NCI-H748 treated with DMSO at 0.1 percent for 48 hours (cell line): Measurements from ENCODE around the gene PRSS12.

ENCODE experiments used
- DNase-seq: peaks from one replicate; lab custom pipeline; 2025; lab: John Stamatoyannopoulos, UW

Gene PRSS12

DNA sequence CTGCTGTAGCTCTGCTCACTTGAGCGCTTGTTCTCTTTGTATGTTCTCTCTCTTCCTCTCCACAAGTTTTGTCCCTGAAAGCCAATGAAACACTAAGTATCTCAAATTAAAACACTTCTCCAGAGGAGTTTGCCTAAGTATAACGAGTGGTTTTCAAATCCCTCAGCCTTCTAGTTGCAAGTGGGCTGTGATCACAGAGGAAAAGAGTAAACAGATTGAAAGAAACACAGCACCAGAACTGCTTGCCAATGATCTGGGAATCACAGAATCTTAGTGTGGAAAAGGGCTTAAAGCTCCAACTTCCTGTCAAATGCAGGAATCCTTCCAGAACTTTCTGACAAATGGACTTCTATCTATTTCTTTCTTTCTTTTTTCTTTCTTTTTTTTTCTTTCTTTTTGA, 4.8 kb upstream of the PRSS12 start:
- no peak for DNase-seq

DNA sequence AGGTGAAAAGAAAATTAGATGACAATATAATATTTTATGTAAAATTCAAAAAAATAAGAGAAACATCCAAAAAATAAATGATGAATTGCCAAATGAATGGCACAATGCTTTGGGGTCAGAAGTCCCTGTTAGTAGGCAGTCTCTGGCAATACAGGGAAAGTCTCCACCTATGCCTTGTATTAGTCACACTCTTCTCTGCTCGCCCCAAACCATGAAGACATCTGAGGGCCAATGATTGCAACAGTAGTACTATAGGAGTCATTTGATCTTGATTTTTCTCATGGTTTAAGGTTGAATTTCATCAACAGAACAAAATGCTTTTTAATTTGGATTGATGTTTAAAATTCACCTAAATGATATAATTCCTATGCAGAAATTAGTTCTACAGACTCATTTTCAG, 3.9 kb upstream of the PRSS12 start:
- no peak for DNase-seq

DNA sequence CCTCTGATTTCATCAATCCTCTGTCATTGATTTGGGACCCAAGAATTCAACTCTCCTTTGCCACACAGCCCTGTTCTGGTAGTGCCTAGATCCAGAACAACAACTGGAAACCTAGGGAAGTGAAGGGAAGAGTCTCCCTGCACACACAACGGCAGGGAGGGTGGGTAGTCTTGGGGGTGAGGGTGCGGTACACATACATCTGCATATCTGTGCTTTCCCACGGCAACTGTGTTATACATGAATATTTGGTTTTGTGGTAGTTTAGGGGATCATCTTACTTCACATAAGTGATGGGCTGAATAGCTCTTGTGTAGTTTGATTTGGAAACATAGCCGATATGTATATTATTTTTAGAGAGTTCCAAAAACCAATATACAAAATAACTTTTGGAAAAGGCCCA, 3.3 kb upstream of the PRSS12 start:
- DNase-seq, result no peak

DNA sequence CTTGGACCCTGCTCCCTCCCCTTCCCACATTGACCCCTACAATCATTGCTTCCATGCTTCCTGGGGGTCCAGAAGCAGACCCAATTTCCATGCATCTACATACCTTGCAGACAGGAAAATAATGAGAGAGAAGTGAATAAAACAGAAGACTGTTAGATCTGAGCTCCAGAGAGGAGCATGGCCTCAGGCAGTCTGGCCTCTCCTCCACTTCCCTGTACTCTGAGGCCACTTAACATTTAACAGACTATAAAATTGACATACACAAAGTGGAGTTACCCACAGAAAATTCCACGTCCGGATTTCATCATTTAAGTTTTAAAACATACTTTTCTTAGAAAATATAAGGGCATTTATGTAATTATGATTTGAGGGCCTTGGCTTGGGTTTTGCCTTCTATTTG, 2.1 kb upstream of the PRSS12 start:
- DNase-seq, result no peak

DNA sequence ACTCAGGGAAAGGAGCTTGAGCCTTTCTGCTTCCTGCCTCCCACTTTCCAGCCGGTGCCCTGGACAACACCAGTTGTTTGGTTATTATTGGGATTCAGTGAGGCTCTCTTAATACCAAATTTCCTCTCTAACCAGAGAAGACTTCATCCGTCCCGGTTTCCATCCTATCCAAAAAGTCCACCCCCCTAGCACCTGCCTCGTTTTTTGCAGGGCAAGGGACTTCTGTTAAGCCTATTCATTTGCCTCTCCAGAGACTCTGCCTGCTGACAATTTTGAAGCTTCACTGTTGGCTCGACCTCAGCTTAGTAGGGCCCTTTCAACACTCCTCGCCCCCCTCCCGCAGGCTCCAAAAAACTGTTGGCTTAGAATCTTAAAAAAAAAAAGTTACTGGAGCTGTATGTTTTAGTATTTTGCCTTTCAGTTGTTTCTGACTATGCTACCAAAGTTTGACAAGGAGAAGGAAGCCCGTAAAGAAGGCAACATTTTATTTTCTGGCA, 779 bp upstream of the PRSS12 start:
- DNase-seq, result no peak

DNA sequence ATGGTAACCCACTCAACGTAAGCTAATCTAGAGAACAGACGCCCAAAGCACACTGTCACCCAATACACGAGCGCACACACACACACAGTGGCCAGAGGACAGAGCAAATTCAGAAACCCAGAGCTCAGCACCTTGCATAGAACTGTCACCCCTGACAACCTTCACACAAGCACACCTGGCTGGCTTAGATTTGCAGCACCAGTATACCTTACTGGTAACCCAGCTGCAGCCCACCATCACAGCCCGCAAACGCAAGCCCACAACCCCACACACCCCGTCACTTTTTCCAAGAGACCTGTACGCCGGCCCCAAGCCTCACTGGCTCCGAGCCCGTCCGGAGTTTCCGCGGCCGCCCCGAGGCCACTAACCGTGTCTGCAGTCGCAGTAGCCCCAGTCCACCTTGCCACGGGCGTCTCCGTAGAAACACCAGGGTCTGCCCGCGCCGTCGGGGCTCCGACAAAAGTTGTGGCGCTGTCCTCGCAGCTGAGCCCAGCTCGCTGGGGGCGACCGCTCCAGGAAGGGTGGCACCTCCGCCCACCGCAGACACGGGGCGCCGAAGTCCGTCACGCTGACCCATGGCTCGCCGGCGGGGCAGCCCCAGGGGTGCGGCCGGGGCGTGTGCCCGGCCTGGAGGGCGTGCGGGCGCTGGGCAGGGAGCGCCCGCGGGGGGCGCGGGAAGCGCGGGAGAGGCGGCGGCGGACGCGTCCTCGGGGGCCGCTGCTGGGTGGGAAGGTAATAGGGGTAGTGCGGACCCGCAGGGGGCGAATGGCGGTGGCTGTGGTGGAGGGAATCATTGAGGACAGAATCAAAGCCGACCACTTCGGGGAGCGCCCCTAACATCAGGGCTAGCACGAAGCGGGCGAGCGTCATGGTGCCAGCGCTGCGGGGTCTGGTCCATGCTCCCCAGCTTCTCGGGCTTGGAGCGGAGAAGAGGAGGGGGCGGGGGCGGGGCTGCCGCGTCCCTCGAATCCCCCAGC, 664 bp downstream of the PRSS12 start:
- peak; percentile 27 for DNase-seq

DNA sequence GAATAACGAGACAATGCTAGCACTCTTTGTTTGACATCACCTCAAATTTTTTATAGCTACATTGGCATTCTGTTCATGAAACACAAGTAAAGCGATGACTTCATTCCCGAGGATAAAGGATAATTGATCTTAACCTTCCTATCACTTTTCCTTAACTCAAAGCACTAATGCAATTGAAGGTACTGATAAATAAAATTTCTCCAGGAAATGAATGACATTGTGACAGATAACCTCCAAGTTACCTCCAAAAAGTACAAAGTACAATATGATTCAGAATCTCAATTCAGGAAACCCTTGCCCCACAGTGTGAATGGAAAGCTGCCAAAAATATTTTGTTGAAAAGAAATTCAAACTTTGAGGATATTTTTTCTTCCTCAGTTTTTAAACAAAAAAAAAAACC, 1.8 kb downstream of the PRSS12 start:
- DNase-seq, result no peak

DNA sequence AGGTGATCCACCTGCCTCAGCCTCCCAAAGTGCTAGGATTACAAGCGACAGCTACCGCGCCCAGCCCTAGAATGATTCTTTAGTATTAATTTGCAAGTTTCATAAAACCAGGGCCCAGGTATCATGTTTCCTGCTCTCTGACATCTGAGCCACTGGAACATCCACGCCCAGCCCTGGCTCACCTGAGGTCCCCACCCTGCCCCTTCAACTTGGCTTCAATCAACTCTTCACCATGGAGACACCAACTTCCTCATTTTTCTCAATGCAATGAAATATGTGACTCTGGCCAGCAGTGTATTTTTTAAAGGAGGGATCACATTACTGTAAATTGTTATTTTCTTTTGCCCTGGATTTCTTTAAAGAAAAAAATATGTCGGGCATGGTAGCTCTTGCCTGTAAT, 3.9 kb downstream of the PRSS12 start:
- no peak for DNase-seq

DNA sequence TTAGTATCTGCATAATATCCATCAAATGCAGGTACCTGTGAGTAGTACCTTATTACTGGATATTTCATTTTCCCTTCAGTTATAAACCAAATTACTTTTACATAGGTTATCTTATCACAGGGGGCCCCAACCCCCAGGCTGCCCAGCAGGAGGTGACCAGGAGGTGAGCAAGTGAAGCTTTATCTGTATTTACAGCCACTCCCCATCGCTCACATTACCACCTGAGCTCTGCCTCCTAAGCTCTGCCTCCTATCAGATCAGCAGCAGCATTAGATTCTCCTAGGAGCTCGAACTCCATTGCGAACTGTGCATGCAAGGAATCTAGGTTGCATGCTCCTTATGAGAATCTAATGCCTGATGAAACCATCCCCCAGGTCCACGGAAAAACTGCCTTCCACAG, 6.3 kb downstream of the PRSS12 start:
- DNase-seq, result no peak

DNA sequence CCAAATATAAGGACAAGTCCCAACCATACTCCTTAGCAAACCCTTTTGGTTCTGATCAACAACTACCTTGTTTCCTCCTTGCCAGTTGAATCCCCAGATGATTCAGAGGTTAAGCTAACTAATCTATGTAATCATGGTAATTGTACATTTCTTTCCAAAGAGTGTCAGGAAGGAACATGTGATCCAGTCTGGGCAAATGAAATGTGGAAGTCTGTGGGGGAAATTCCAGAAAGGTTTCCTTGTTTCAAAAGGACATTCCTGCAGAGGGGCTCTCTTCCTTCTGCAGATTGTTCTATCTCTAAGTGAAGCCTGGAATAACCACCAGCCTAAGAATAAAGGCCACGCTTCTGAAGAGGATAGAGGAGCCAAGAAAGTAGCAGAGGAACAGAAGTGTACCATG, 7.0 kb downstream of the PRSS12 start:
- DNase-seq, result no peak

DNA sequence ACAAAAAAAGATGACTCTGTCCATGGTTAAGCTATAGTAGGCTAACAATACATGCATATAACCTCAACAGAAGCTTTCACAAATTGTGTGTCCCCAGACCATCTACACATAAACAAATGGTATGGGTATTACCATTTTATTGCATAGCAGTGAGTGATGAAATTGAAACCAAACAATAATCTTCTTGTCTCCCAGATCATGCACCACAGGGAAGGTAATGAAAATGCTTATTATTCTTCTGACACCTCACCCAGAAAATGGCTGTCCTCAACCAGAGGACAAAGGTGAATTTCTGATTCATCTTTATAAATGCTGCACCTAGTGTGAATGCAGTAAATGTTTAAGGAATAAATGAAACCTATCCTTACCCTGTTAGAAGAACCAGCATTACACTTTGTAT, 8.0 kb downstream of the PRSS12 start:
- DNase-seq, result no peak

DNA sequence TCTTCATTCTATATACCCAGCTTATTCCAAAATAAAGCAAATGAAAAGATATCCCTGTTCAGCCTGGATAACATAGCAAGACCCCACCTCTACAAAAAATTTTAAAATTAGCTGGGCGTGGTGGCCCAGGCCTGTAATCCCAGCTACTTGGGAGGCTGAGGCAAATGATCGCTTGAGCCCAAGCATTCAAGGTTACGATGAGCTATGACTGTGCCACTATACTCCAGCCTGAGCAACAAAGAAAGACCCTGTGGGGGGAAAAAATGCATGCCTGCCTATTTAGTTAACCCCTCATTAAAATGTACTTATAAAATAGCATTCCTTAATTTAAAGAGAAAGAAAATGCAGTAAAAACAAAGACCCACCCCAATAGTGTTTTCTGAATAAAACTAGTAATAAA, 9.3 kb downstream of the PRSS12 start:
- no peak for DNase-seq

DNA sequence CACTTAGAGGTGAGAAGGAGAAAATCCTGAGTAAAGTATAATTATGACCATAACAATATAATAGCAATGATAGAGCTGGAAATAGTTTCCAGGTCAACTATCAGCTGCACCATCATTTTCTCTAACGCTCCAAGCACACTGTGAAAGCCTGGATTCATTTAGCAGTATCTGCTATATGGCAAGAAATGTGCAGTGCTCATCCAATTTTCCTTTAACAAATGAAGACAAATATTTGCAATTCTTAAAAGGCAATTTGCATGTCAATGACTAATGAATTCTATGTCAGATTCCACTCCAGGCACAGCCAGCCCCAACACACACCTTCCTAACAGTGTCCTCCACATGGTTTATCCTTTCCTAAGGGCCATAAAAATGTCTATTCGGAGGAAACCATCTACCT, 12.7 kb downstream of the PRSS12 start:
- DNase-seq, result no peak

DNA sequence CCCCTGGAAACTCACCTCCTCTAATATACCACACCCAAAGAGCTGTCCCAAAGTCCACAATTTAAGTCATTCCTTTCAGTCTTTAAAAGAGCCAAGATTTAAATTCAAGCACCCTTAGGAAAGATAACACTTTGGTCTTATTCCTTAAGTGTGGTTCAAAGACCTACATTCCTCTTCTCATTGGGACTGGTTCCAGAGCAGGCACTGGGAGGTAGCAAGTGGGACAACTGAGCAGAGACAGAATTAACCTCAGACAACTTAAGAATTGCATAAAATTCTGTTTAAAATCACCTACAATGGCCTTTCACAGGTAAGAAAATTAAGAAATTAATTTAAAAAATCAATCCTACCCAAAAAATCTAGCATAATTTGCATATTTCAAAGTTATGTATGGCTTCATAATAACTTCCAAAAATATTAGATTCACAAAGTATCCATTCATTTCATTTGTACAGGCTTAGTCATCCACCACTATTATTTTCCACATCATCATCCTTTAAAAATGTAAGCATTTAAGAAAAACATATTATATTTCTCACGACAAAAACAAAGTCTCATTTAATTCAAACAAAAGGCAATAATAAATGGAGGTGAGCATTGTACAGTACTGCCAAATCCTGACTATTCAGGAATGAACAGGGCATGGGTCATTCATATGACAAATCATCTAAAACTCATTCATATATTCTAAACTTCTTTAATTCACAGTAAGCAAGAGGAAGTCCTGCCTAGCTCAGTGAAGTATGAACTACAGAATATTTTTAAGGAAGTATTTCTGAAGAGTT, 13.6 kb downstream of the PRSS12 start:
- DNase-seq, result no peak

DNA sequence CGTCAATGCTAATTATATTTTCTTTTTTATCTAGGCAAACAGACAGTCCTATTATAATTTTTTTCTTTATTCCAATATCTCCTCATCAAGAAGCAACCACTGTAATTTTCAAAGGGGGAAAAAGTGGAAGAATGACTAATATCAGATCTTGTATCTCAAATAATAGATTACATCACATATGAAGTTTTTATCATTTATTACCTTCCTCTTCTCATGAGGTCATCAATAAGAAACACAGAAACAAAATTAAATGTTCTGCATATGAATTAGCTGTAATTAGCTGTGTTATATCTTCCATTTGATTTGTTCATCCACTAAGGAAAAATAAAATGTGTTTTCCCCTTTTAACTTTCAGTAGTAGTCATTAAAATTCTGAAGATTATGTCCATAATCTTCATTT, 14.3 kb downstream of the PRSS12 start:
- DNase-seq, result no peak

DNA sequence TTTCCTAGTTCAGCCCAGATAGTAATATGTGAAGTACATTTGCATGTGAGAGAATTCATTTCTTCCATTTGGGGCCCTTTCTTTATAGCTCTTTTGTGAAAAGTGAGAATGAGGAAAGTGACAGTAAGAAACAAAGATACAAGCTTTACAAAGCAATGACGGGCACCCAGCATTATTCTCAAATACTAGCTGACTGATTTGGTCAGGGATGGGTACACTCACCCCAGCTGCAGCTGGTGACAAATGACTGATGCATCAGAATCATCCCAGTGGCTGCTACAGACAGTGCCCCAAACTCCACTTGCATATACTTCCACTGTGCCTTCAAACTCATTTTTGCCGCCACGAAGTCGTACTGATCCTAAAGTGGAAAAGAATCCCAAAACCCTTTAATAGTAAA, 14.8 kb downstream of the PRSS12 start:
- no peak for DNase-seq

DNA sequence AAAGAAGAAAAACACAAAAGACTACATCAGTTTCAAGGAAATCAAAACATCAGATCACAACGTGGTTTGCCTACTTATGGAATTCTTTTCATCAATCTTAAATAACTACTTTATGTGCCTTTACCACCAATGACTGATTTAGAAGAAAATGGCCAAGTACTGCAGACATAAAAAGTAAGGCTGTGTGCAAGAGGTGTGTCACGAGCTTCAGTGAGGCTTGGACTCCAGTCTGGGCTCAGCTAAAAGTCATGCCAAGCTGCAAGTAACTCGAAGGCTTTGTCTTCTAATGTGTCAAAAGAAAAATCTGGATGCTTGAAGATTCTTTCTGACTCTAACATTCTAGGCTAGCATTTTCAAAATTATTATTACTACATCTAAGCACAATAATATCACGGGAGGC, 17.0 kb downstream of the PRSS12 start:
- no peak for DNase-seq

DNA sequence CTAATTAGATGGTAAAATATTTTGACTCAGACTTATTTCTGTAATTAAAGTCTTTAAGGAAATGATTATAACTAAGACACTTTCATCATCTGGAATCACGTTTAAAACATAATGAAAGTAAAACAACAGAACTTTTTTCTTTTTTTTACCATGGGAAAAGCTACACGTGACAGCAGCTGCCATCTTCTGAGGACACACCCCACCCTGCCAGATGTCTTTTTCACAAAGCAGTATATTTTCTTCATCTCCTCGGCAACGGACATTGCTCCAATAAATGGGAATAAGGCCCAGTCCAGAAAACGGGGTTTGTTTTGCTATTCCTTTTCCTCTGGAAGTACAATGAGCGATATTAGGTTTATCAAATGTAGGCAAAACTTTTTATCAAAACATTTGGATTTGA, 17.5 kb downstream of the PRSS12 start:
- DNase-seq, result no peak

DNA sequence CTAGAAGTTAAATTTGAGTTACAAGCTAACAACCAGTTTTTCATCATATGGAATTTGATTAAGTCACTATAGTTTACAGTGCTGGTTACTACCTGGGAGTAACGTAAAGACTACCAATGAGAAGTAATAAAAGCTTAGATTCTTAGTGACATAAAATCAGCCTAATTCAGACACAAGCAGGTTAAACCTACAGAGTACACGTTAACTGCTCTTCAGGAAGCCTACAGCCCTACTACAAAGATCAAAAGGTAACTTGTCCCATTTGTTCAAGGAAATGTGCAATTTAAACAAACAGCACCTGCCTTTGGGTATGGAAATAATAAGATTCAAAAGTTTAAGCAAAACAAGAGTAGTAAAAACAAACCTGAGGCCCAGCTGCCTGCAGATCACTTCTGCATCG, 21.5 kb downstream of the PRSS12 start:
- no peak for DNase-seq

DNA sequence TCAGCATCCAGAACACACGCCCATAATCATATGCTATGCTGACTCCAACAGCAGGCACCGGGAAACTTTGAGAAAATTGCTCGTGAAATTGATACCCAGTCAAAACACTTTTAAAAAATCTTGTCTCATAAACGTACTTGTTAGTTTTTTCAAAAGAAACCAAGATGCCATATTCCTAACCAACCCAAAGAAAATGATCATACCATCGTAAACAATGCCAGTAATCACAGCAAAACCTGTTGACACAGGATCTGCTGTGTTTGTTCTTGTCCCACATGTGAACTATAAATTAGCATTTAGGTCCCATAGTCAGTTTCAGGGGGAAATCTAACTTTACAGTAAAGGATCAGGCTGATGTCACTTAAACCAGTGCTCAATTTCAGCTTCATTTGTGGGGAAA, 23.0 kb downstream of the PRSS12 start:
- no peak for DNase-seq

DNA sequence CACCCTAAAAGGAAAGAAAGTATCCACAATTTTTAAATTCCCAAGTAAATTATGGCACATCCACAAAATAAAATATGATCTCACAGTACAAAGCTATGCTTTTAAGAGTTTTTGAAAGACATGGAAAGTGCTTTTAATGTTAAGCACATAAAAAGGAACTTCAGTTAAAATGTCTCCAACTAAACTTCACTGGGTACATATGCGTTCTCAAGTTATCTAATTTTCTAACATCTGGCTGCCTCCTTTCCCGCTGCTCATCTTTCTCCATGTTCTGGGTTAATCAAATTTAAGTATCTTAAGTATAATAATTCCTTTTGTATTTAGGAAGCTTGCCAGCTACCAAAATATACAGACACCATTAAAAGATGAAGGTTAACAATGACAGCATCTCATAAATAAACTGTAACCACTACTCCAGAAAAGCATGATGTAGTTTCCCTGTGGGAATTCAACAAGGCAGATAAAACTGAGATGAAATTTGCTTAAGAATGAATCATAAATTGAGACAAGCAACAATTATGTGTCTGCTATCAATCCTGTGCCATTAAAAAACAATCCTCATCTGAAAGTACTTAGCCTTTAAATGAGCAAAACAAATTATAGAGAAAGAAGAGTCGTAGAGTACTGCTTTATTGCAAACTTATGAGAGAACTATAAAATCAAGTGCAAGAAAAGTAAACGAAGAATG, 25.1 kb downstream of the PRSS12 start:
- DNase-seq, result no peak

DNA sequence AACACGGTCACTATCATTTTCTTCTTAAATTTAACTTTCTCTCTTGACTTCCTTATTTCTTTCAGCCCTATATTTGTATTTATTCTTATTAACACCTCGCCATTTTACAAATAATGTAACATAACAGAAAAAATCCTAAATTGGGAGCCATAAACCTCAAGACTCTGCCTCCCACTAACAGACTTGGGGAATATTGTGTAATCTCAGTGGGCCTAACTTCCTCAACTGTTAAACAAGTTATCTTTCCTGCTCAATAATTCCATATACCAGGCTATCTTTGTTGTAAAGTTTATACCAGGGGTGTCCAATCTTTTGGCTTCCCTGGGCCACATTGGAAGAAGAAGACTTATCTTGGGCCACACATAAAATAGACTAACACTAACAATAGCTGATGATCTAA, 26.2 kb downstream of the PRSS12 start:
- no peak for DNase-seq

DNA sequence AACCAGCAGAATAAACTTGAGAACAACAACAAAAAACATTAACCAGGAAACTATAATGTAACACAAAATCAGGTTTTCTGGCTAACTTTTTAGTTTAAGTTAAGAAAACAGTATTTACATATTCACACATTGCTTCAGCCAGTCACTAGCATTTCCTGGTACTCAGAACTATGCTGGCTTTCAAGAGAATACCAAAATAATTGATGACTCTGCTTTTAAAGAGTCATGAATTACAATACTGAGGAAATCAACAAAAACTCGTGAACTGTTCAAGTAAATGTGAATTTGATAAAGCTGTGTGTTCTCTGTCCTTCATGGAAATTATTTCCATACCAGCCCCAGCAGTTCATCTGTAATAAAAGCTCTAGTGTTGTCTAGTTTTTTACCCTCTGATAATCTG, 27.4 kb downstream of the PRSS12 start:
- DNase-seq, result no peak
